Neural cell (in vitro differentiated cells): Measurements from ENCODE around the gene C11orf87. TPM values are rescaled to one million over a fixed set of nuclear protein-coding genes. Genes with fewer than 3 reads are reported as not detected.

ENCODE experiments used
- H2AFZ ChIP-seq: fragments of 200-600, 300-800 bp; sonication (generic), shearing (Covaris generic); 2 replicates; pipeline ENCODE4 v1.6.0; 2014; ENCODE audit warnings: low read depth, mild to moderate bottlenecking, antibody characterized with exemption, low read length, moderate library complexity
- H3F3A ChIP-seq: fragments of 200-600 bp; shearing (Covaris generic); 2 replicates; pipeline ENCODE4 v1.6.1; 2016; ENCODE audit warnings: mild to moderate bottlenecking, moderate library complexity, mixed read lengths, antibody characterized with exemption, low read length; ENCODE audit not compliant: insufficient read depth, poor library complexity, severe bottlenecking
- H3K27ac ChIP-seq: fragments of 200-600, 300-800 bp; sonication (generic), shearing (Covaris generic); 2 replicates; pipeline ENCODE4 v1.5.1; 2014; ENCODE audit warnings: mild to moderate bottlenecking, low read length, moderate library complexity
- H3K27me3 ChIP-seq: fragments of 300-800, 200-600 bp; sonication (generic), shearing (Covaris generic); 2 replicates; pipeline ENCODE4 v1.6.0; 2014; ENCODE audit warnings: mild to moderate bottlenecking, low read depth, low read length, moderate library complexity; ENCODE audit not compliant: insufficient read depth
- H3K36me3 ChIP-seq: fragments of 300-800, 200-600 bp; sonication (generic), shearing (Covaris generic); 2 replicates; pipeline ENCODE4 v1.5.1; 2014; ENCODE audit warnings: mild to moderate bottlenecking, antibody characterized with exemption, low read length, moderate library complexity; ENCODE audit not compliant: insufficient read depth
- H3K4me2 ChIP-seq: fragments of 300-800, 200-600 bp; sonication (generic), shearing (Covaris generic); 2 replicates; pipeline ENCODE4 v1.6.0; 2014; ENCODE audit warnings: mild to moderate bottlenecking, low read length
- H3K4me3 ChIP-seq: fragments of 300-800, 200-600 bp; sonication (generic), shearing (Covaris generic); 2 replicates; pipeline ENCODE4 v1.5.1; 2014; ENCODE audit warnings: mild to moderate bottlenecking, low read length, moderate library complexity
- H3K79me2 ChIP-seq: fragments of 200-600 bp; shearing (Covaris generic); replicated peaks from 2 replicates; pipeline ENCODE4 v1.6.0; 2014; ENCODE audit warnings: mild to moderate bottlenecking, low read length, moderate library complexity; ENCODE audit not compliant: insufficient read depth
- H3K9ac ChIP-seq: fragments of 300-800, 200-600 bp; sonication (generic), shearing (Covaris generic); 2 replicates; pipeline ENCODE4 v1.6.1; 2016; ENCODE audit warnings: mild to moderate bottlenecking, low read length, mixed read lengths
- H3K9me2 ChIP-seq: fragments of 200-600 bp; shearing (Covaris generic); 2 replicates; pipeline ENCODE4 v1.6.1; 2016; ENCODE audit warnings: mild to moderate bottlenecking, low read length, mixed read lengths; ENCODE audit not compliant: insufficient read depth
- H3K9me3 ChIP-seq: fragments of 200-600, 300-800 bp; sonication (generic), shearing (Covaris generic); 2 replicates; pipeline ENCODE4 v1.6.1; 2016; ENCODE audit warnings: mild to moderate bottlenecking, mixed run types, low read length, moderate library complexity, mixed read lengths
- H4K20me1 ChIP-seq: fragments of 200-600 bp; shearing (Covaris generic); 2 replicates; pipeline ENCODE4 v1.6.1; 2016; ENCODE audit warnings: mild to moderate bottlenecking, mixed run types; ENCODE audit not compliant: insufficient read depth
- CTCF ChIP-seq: fragments of 450-650 bp; IDR thresholded peaks from 2 replicates; pipeline ENCODE4 v1.5.1; 2014; ENCODE audit warnings: antibody characterized with exemption, mild to moderate bottlenecking, moderate library complexity; ENCODE audit not compliant: poor library complexity, severe bottlenecking
- EP300 ChIP-seq: fragments of 450-650 bp; conservative IDR thresholded peaks from 2 replicates; pipeline ENCODE4 v1.6.1; 2014; ENCODE audit warnings: antibody characterized with exemption, mild to moderate bottlenecking, moderate library complexity; ENCODE audit not compliant: poor library complexity, severe bottlenecking
- EZH2 ChIP-seq: fragments of 200-600, 300-800 bp; shearing (Covaris generic), sonication (generic); IDR thresholded peaks from 2 replicates; pipeline ENCODE4 v1.6.1; 2014; ENCODE audit warnings: antibody characterized with exemption, low read length, borderline replicate concordance, mild to moderate bottlenecking; ENCODE audit not compliant: insufficient read depth, poor library complexity, severe bottlenecking
- MXI1 ChIP-seq: fragments of 450-650 bp; conservative IDR thresholded peaks from 2 replicates; pipeline ENCODE4 v1.6.1; 2014; ENCODE audit warnings: antibody characterized with exemption, mild to moderate bottlenecking; ENCODE audit not compliant: poor library complexity, severe bottlenecking
- POLR2AphosphoS5 ChIP-seq: IDR thresholded peaks from 2 replicates; pipeline ENCODE4 v1.6.1; 2012
- RAD21 ChIP-seq: fragments of 450-650 bp; conservative IDR thresholded peaks from 2 replicates; pipeline ENCODE4 v1.6.1; 2014; ENCODE audit warnings: antibody characterized with exemption, mild to moderate bottlenecking, moderate library complexity
- REST ChIP-seq: IDR thresholded peaks from 2 replicates; pipeline ENCODE4 v1.6.1; 2012; ENCODE audit warnings: borderline replicate concordance
- SMC3 ChIP-seq: fragments of 450-650 bp; conservative IDR thresholded peaks from 2 replicates; pipeline ENCODE4 v1.6.1; 2014; ENCODE audit warnings: antibody characterized with exemption, mild to moderate bottlenecking, moderate library complexity; ENCODE audit not compliant: poor library complexity
- TAF1 ChIP-seq: IDR thresholded peaks from 2 replicates; pipeline ENCODE4 v1.6.1; 2012; ENCODE audit warnings: low read depth
- polyA plus RNA-seq: library from polyadenylated mRNA; depleted of rRNA; stranded (reverse); fragments of >200 nt; gene quantifications from 2 replicates; pipeline ENCODE4 v1.2.3, GENCODE V29; 2014

C11orf87 gene
- polyA plus RNA-seq, 1 donor from 2014 or later = 8.6 TPM

DNA sequence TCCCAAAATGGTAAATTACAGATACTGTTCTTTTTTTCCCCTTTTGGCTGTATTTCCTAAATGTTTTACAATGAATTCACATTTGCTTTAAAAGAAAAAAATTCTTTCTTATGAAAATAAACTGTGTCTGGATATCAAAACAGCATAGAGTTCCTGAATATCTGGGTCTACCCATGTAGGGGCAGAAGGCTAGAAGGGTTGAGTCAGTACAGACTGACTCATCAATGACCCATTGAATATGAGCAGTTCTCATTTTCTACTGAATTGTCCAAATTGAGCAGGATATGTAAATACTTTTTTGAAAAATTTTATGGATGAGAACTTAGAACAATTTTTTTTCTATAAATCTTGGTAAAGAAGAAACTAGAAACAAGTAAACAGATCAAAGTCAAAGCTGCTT is 16.3 kb upstream of the C11orf87 start:
- H3K36me3 ChIP-seq = no peaks in the 10 kb centered on the region
- H3F3A ChIP-seq = no peaks in the 10 kb centered on the region
- no peak overlapping the region for H2AFZ ChIP-seq
- no peak overlapping the region for H3K4me2 ChIP-seq
- no peaks in the 10 kb centered on the region for H4K20me1 ChIP-seq
- H3K9ac ChIP-seq = no peak overlapping the region
- no peaks in the 10 kb centered on the region for H3K27me3 ChIP-seq
- no peaks in the 10 kb centered on the region for H3K9me2 ChIP-seq
- no peaks in the 10 kb centered on the region for H3K9me3 ChIP-seq
- TF ChIP-seq RAD21 (no peak), EZH2 (no peak), TAF1 (no peak), REST (no peak), POLR2AphosphoS5 (no peak), MXI1 (no peak), SMC3 (no peak), CTCF (no peak), EP300 (no peak)
- no peak overlapping the region for H3K4me3 ChIP-seq
- no peak overlapping the region for H3K27ac ChIP-seq
- no peaks in the 10 kb centered on the region for H3K79me2 ChIP-seq

GRCh38 chr11:109416601-109417000 is 5.4 kb upstream of the C11orf87 start:
- H3K79me2 ChIP-seq = no peaks in the 10 kb centered on the region
- no peaks in the 10 kb centered on the region for H3K36me3 ChIP-seq
- no peak overlapping the region for H2AFZ ChIP-seq
- no peak overlapping the region for H3K27ac ChIP-seq
- no peaks in the 10 kb centered on the region for H3K9me3 ChIP-seq
- no peaks in the 10 kb centered on the region for H4K20me1 ChIP-seq
- H3K27me3 ChIP-seq = peaks cover 2% of the 10 kb centered on the region
- TF ChIP-seq TAF1 = no peak
- no peak for TF ChIP-seq REST
- no peak for TF ChIP-seq CTCF
- TF ChIP-seq EP300 = no peak
- no peak for TF ChIP-seq SMC3
- TF ChIP-seq POLR2AphosphoS5 = no peak
- TF ChIP-seq RAD21 = no peak
- no peak overlapping the region for H3K4me2 ChIP-seq
- H3F3A ChIP-seq = no peaks in the 10 kb centered on the region
- H3K4me3 ChIP-seq = no peak overlapping the region
- H3K9me2 ChIP-seq = no peaks in the 10 kb centered on the region
- H3K9ac ChIP-seq = no peak overlapping the region
